GM18498 (cell line): ENCODE data around the gene LAMA2.
A peak's percentile ranks its signal among the peaks of the same experiment; 100 is the strongest.

Experiments used
- ATAC-seq: cut with Tn5 transposase; IDR thresholded peaks from one replicate; pipeline ENCODE4 v1.9.1; 2021; ENCODE audit warnings: mild to moderate bottlenecking, moderate library complexity; ENCODE audit not compliant: unreplicated experiment

The LAMA2 gene

DNA sequence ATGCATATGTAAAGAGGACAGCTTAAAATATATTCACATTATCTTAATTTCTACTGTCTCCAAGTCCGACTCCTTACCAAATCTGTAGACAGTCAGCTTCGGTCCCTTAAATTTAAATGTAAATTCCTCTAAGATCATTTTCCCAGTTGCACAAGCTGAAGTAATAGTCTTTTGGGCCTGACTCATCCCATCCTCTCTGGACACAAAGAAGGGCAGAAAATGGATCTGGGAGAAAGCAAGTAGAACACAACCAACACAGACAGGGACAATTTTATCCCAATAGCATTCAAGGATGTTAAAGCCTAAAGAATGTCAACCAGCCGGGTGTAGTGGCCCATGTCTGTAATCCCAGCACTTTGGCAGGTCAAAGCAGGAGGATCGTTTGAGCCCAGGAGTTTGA is 598.8 kb downstream of the LAMA2 start:
- ATAC-seq, result no peak

DNA sequence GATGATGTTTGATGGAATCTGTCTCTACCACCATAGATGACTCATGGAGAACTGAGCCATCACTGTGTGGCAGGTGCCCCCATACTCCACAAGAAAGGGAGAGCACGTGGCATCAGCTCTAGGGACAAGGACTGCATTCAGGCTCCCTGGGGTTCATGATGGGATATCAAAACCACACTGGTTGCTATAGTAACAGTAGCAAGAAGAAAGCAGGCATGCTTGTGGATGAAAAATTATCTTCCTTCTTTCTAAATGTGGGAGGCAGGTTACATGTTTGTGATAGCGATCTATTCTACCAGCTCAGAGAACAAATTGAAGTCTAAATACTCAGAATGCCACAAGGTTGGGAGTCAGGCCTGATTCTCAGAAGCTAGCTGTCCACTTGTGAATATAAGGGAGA is 602.8 kb downstream of the LAMA2 start:
- ATAC-seq, result no peak

DNA sequence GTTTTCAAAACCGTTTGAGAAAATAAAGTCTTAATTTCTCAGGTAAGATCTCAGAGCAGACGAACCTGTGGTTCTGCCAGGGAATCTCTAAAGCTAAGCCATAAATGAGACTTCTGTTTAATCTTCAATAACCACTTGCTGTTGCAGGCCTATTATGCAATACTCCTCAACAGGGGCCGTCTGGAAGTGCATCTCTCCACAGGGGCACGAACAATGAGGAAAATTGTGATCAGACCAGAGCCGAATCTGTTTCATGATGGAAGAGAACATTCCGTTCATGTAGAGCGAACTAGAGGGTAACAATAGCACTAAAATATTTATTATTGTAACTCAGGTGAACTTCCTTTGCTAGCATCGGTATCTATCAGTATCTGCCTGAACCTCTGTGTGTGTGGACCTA is 603.4 kb downstream of the LAMA2 start:
- ATAC-seq, result no peak

DNA sequence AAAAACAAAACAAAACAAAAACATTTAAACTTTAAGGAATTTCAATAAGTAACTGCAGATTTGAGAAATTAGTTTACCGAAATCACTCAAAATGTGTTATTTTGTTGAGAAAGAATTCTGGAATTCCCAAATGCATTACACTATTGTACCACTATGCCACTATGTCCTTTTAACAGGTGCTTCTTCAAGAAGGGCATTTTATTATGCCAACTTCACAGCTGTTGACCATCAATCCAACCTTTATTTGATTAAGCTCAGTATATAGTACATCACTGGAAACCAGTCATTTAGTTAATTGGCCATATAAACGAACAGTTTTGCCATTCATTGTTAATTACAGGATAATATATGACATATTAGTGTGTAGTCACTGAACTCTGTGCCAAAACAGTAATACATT is 605.4 kb downstream of the LAMA2 start:
- no peak for ATAC-seq

DNA sequence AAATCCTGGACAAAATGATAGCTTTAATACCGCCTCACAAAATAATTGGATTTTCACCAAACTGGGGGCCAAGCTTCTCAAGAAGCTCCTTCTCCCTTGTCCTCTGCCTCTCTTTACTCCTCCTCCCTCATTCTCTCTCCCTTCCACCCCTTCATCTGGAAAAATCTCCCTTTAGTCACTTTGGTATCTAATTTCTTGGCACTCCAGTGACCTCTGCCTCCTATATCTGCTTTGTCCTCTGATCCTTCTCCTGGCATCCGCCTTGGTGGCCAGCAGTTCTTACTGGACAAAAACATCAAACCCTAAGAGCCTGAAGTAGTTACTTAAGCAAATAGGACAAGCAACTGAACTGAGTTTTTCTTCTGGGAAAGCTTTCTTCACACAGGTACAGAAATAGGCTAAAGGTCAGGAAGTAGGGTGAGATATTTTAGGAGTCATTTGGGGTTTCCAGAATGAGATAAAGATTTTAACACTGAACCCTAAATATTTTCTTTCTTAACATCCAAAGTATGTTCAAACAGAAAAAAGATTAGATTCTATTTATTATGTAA is 606.4 kb downstream of the LAMA2 start:
- no peak for ATAC-seq

DNA sequence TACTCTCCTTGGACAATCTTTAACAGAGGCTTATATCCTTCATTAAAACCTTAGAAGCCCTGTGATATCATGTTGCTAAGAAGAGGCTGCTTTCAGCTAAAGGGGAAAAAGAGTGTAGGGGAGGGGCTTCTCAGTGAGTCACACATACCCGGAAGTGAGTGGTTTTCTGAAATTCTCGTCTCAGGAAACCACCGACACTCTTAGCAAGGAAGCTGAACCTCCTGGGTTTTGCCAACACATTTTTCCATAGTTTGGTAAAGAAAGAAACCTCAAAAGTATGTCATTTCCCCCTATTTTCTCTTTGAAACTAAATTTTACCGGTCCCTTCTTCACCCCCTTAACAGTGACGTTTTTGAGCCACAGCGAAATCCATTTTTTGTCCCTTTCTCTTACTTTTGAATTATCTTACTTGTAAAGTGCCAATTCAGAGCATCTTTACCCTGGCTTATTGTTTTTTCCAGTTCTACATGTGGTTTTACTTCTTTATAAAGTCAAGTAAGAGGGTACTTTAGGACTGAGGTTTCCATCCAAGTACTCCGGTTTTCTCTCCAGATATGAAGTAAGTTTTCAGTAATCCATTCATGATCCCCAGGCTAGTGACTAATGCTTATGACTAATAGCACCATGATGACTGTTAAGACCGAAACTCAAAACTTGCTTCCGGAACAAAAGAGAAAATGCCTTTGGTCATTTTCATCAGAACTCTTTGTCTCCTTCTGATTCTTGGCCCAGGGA is 607.8 kb downstream of the LAMA2 start:
- ATAC-seq, result peak; percentile 90

DNA sequence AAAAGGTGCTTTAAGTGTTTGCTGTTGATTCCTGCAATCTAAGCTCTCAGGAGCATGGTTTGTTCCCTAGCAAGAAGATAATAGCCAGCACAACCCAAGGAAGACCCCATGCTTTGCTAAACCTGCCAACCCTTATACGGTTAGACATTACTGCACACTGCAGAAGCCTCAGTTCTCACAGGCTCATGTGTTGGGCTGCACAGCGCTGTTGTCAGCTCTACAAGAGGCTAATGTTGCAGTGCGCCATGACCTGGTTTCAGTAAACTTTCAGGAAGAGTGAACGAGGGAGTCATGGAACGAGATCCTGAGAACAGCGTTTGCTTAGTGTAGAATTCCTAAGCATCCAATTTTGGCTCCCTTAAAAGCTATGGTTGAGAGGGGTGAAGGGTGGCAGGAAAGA is 608.5 kb downstream of the LAMA2 start:
- ATAC-seq, result no peak

DNA sequence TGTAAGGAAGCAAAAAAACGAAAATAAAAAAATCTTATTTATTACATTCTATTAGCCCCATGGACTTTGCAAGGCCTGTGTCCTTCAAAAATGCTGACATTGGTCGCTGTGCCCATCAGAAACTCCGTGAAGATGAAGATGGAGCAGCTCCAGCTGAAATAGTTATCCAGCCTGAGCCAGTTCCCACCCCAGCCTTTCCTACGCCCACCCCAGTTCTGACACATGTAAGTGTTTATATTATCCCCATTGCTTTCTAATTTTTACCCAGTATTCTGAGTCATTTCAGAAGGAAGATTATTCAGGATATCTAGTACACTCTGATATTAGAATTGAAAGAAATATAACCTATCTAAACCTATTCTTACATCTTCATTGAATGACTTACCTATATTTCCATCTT is 609.3 kb downstream of the LAMA2 start:
- ATAC-seq, result no peak

DNA sequence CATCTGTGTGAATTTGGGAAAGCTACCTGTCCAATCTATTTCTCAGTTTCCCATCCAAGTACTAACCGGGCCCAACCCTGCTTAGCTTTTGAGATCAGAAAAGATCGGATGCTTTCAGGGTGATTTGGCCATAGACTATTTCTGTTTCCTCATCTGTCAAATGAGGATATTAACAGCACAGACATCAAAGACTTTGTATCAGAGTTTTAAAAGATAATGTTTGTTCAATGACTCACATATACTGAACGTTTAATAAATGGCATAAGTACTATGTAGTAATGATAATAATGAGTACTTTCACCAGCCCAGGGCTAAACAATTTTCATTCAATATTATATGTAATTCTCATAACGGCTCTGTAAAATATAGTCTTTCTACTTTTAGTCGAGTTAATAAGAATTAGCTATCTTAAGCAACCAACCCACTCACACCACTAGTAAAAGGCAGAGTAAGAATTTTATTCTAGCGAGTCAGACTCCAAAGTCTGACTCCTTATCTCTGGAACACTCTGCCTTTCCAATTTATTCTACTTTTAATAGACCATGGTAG is 610.5 kb downstream of the LAMA2 start:
- no peak for ATAC-seq

DNA sequence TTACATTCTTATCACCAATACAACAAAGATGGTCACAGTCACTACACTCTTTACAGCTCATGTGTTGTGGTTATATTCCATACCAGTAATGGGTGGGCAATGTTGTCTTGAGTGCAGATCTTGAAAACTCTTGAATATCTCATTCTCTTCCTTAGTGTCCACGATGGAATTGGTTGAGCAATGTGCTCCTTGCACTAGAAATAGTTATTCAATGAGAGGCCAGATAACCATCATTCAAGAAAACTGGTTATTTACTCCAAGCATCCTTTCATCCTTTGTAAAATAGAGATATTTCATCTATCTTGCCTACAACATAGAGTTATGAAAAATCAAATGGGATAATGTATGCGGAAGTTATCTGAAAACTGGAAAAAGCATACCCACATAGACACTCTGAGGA is 611.2 kb downstream of the LAMA2 start:
- ATAC-seq, result no peak

DNA sequence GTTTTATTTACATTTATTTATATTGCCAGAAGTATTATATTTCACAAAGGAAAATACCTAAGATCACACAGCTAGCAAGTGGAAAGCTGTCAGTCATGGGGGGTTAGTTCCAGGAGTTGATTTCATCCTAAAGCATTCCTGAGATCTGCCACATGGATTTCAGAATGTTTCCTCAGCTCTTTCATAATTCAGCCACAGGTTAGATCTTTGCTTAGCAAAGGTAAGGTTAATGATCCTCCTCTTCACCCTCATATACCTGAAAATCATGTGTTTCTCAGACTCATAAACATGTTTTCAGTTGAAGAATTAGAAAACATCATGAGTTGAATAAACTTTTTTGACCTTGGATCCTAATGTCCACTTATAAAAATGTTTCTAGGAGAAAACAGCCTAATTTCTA is 611.6 kb downstream of the LAMA2 start:
- no peak for ATAC-seq

DNA sequence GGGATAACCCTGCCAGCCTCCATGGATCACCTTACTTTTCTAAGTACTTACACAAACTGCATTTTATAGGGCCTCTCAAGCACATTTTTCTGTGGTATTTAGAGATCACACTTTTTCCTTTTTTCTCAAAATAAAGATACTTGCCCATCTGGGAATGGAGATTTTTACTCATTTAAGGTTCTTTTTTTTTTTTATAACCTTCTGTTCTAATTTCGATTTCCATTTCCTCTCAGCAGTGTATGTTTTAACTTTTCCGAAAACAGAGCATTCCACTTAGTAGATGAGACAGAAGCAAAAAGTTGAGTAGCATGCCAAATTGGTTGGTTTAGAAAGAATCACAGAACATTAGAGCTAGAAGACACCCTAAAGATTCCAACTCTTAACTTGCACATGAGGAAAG is 612.7 kb downstream of the LAMA2 start:
- ATAC-seq, result no peak

DNA sequence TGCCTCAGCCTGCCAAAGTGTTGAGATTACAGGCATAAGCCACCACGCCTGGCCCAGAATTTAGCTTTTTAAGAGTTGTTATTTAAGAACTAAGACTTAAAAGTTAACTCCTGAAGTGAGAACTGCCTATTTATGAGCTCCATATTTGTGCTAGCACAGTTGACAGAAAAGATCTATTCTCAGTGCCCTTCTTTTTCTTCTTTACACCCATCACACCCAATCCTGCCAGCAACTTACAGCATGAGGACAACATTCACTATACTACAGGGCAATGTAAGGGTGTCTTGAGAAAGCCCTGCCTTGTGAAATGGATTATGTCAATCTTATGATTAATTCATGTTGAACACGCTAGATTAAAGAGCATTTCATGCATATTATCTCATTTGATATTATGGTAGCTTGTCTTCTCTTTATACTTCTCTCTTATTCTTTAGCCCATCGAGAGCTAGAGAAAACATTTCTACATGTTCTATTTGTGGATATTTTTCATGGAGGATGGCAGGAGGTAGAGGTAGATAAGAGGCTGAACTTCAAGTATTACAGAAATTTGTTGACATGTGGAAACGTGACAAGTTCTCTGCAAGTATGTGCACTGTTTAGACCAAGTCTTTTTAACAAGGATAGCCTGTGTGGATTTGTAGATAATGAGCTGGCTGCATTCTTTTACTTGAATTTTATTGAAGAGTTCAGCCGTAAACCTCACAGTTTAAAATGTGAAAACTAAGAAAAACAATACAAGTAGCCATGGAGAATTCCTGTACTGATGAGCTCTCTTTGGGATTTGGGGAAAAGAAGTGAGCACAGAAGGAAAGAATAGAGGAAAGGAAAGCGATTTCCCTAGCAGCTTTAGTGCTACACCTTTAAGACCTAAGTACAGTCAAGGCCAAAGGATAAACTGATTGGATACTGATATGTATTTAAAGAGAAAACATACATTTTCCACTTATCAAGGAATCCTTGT is 614.8 kb downstream of the LAMA2 start:
- ATAC-seq, result no peak

DNA sequence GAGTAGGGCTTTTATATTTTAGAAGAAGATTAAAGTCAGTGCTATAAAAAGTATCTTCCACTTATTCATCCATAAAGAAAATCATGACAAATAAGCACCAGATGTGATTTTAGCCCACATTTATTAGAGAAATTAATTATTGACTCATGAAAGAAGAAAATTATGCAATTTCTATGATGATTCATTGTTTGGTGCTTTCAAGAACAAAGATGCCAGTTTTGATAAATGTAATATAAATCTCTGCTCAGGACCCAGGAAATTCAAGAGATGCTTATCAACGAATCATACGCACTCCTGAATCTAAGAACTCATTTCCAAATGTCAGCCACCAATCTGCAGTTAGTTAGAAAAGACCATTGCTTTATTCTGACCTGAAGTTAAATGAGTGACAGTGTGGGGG is 615.6 kb downstream of the LAMA2 start:
- no peak for ATAC-seq

DNA sequence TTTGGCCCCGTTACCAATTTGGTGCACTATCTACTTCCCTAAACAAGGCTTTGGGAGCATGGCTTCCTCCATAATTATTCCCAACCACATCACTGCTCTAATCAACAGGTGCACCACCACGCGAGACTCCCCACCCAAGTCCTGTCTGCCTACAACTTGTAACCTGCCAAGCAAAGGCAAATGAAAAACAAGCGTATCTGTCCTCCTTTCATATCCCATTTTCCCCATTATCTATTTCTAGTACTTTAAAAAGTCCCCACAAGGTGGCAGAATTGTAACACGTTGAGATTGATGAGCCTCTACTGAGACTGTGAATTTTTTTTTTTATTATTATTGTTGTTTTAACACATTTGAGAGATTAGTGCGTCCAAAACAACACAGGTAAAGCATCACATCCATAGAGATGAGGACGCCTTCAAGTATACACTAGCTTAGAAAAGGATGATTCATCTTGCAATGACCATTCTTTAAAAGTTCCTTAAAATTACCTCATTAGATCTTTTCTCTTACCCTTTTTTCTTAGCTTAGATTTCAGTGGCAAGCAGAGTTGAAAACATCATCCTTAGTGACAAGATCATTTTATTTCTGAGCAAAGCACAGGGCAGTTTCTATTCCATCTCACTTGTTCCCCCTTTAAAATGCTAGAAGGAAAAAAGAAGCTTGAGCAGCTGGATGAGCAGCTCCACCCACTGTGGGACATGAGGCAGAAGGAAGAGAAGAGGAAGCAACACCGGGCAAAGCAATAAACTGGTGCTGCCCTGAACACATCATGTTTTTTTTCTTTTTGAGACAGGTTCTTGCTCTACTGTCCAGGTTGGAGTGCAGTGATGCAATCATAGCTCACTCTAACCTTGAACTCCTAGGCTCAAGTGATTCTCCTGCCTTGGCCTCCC is 616.3 kb downstream of the LAMA2 start:
- peak; percentile 67 for ATAC-seq

DNA sequence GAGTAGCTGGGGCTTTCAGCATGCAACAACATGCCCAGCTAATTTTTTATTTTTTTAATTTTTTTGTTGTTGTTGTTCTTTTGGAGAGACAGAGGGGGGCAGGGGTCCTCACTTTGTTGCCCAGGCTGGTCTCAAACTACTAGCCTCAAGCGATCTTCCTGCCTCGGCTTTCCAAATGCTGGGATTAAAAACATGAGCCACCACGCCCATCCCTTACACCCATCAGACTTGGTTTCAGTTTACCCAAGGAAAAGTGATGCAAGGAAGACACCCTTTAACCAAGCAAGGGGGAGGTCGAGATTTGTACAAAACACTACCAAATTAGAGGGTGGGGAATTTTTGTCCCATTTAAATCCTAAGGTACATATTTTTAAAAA is 616.9 kb downstream of the LAMA2 start:
- ATAC-seq, result no peak

DNA sequence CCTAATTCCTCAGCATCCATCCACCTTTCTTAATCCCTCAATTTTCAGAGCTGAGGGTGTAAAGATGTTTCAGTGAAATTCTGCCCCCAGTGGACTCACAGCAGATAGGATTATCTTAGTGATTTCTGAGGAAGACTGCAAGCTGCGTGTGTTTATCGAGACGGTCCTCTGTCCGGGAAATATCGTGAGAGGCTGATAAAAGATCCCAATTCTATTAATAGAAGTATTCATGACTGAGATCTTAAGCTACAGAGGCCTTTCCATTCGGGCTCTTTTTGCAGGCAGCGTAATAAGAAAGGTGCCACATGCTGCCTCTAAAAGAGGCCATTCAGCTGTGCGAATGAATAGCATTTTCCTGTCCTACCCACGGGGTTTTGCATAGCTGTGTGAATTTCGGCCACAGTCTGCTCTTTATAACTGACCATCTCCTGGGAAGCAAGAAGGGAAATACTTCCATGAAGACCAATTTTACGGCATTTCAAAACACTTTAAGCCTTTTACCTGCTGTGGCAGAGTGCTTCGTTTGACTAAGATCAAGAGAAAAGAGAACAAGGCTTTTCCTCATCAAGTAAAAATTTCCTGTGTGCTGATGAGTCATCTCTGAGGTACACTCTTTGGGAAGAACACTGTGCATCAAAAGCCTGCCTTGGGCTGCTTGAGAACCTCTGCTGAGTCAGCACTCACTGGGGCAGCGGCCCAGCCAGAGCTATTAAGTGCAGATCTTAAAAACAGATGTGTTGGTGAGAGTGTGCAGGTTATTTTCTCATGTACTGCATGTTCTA is 618.2 kb downstream of the LAMA2 start:
- ATAC-seq, result no peak

DNA sequence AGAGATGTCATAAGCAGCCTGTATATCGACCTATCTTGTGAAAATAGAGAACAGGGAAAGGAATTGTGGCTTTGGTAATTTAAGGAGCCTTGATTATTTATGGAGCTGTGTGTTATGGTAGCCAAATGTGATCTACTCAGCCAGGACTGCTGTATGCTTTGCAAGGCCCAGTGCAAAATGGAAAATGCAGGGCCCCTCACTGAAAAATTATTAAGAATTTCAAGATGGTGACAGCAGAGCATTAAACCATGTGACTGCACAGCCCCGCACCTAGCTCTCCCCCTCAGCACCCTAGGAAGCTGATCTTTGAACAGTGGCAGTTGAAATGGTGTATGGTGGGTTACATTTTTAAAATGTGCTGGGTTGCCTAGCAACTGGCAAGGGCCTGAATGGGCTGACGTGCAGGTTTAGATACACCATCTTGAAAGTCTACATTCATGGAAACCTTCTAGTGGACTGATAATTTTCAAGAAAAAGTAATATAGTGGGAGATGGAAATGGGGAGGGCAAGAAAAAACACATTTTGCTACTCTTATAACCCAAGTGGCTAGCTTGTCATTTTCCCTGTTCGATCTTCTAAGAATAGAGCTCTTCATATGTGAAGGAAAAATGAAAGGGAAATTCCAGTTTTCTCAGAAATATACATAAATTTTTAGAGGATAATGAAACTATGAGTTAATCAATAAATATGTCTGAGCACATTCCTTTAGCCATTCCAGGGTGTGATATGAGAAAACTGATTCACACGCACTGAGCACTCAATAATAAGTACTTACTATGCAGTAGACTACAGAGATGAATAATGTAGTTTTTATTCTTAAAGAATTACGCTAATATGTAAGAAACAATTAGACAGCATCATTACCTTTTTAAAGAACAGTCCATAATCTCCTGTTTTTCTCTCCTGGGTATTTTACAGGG is 619.1 kb downstream of the LAMA2 start:
- no peak for ATAC-seq

DNA sequence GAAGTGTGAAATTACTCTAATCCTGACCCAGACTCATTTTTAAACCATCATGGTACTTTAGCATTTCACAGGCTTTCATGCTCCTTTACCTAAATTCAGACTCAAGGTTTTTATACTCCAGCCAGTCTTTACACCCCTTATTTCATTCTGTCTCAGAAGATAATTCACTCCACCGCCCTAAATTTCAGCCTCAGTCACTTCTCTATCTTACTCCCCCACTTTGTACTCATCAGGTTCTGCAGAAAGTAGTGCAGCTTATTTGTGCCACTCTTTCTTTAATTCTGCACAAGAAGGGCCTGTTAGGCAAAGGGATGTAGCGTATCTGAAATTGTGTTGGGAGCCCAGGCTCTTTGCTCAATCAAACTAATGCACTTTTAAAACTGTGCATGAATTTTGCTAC is 621.5 kb downstream of the LAMA2 start:
- no peak for ATAC-seq
